SH-SY5Y (cell line): ENCODE results near the gene RAB34.

Source experiments
- GATA2 ChIP-seq: IDR thresholded peaks from 2 replicates; pipeline ENCODE4 v1.6.1; 2011; ENCODE audit warnings: mild to moderate bottlenecking, low read depth, low read length
- GATA3 ChIP-seq: IDR thresholded peaks from 2 replicates; pipeline ENCODE4 v1.6.1; 2011; ENCODE audit warnings: low read depth, mild to moderate bottlenecking, low read length, moderate library complexity

RAB34 gene

GRCh38 chr17:28711723-28712031, 6.0 kb downstream of the RAB34 start, which contains the start of gene PROCA1:
Gene PROCA1 (minus strand): TSS chr17:28711888. CDS start chr17:28711660, 228 bp downstream.
- TF ChIP-seq GATA2 (no peak), GATA3 (no peak)

GRCh38 chr17:28710861-28711722, 6.6 kb downstream of the RAB34 start:
- TF ChIP-seq GATA3 (no peak), GATA2 (no peak)

- TF ChIP-seq GATA3, result no peak
- TF ChIP-seq GATA2, result no peak
Observed at GRCh38 chr17:28707339-28707720, 10.3 kb downstream of the RAB34 start.

- peak; percentile 71 for TF ChIP-seq GATA2
- no peak for TF ChIP-seq GATA3
Observed at GRCh38 chr17:28706471-28707338, 11.0 kb downstream of the RAB34 start.

GRCh38 chr17:28705728-28706334, 11.8 kb downstream of the RAB34 start:
- no peak for TF ChIP-seq GATA2

- TF ChIP-seq GATA3 (no peak), GATA2 (no peak)
Observed at GRCh38 chr17:28705074-28705659, 12.5 kb downstream of the RAB34 start.

- no peak for TF ChIP-seq GATA3
- TF ChIP-seq GATA2, result no peak
Observed at GRCh38 chr17:28704219-28704858, 13.3 kb downstream of the RAB34 start.

GRCh38 chr17:28703552-28704218, 14.0 kb downstream of the RAB34 start:
- TF ChIP-seq GATA2 (no peak), GATA3 (no peak)

GRCh38 chr17:28702752-28703150, 14.9 kb downstream of the RAB34 start:
- TF ChIP-seq GATA3, result no peak
- no peak for TF ChIP-seq GATA2

GRCh38 chr17:28702026-28702751, 15.5 kb downstream of the RAB34 start:
- TF ChIP-seq GATA2 (no peak), GATA3 (no peak)

GRCh38 chr17:28700830-28701492, 16.7 kb downstream of the RAB34 start:
- TF ChIP-seq GATA3, result no peak
- no peak for TF ChIP-seq GATA2

- TF ChIP-seq GATA3, result no peak
- no peak for TF ChIP-seq GATA2
Observed at GRCh38 chr17:28700278-28700677, 17.4 kb downstream of the RAB34 start.
